SU-DHL-6 (cell line): ENCODE measurements around the gene SF3B2.

Experiments
- CTCF ChIP-seq: fragments of 200-600 bp; sonication (generic); IDR thresholded peaks from one replicate; pipeline ENCODE4 v1.5.1; 2017; ENCODE audit warnings: antibody characterized with exemption, mild to moderate bottlenecking, low read length, moderate library complexity; ENCODE audit not compliant: insufficient read depth, poor library complexity, severe bottlenecking
- EZH2phosphoT487 ChIP-seq: fragments of 200-600 bp; sonication (generic), shearing (Covaris generic); conservative IDR thresholded peaks from 2 replicates; pipeline ENCODE4 v1.6.1; 2018; ENCODE audit warnings: mild to moderate bottlenecking, antibody characterized with exemption, low read length, moderate library complexity, mixed read lengths

- TF ChIP-seq CTCF: no peak
- no peak for TF ChIP-seq EZH2phosphoT487
Observed at GRCh38 chr11:66084821-66085475, 32.8 kb downstream of the SF3B2 start.
